Keratinocyte (primary cell): ENCODE data around the gene FRMD4B. TPM values are rescaled to one million over a fixed set of nuclear protein-coding genes. Genes with fewer than 3 reads are reported as not detected.

Source experiments
- DNase-seq: peaks from one replicate; pipeline ENCODE4 v3.0.0-alpha.2; 2011; ENCODE audit warnings: low read depth, missing footprints, low spot score
- FAIRE-seq: peaks from 2 replicates; lab custom pipeline; 2011; peaks lifted over from hg19 to GRCh38; lab: Jason Lieb, UNC
- H2AFZ ChIP-seq: 2 replicates; pipeline ENCODE4 v1.6.0; 2012; ENCODE audit warnings: low read length, control low read depth, inconsistent platforms; ENCODE audit not compliant: control insufficient read depth
- H3K27ac ChIP-seq: 2 replicates; pipeline ENCODE4 v1.5.1; 2011; ENCODE audit warnings: low read length; ENCODE audit not compliant: control insufficient read depth, insufficient read depth
- H3K27me3 ChIP-seq: 3 replicates; pipeline ENCODE4 v1.6.0; 2011; ENCODE audit warnings: low read length; ENCODE audit not compliant: control insufficient read depth, insufficient read depth; ENCODE audit errors: extremely low read depth
- H3K36me3 ChIP-seq, 2 experiments: 2 replicates in 1 of 2; 3 replicates in 1 of 2; pipeline ENCODE4 v1.5.1; 2011; ENCODE audit warnings: low read length in 2 of 2, mild to moderate bottlenecking in 1 of 2; ENCODE audit not compliant: control insufficient read depth in 2 of 2, insufficient read depth in 2 of 2; ENCODE audit errors: extremely low read depth in 1 of 2
- H3K4me1 ChIP-seq: 3 replicates; pipeline ENCODE4 v1.5.1; 2011; ENCODE audit warnings: low read length; ENCODE audit not compliant: control insufficient read depth, insufficient read depth; ENCODE audit errors: extremely low read depth
- H3K4me2 ChIP-seq: 3 replicates; pipeline ENCODE4 v1.6.0; 2011; ENCODE audit warnings: low read depth, low read length; ENCODE audit not compliant: control insufficient read depth, insufficient read depth; ENCODE audit errors: extremely low read depth
- H3K4me3 ChIP-seq, 3 experiments: fragments of 200-600 bp in 1 of 3; sonication (generic) in 1 of 3; 2 replicates in 2 of 3; 3 replicates in 1 of 3; pipeline ENCODE4 v1.5.1; 2011 to 2016; ENCODE audit warnings: low read length in 3 of 3, mild to moderate bottlenecking in 3 of 3, control low read depth in 2 of 3, inconsistent platforms in 1 of 3, low read depth in 1 of 3, mixed read lengths in 1 of 3, mixed run types in 1 of 3, moderate library complexity in 1 of 3; ENCODE audit not compliant: control insufficient read depth in 2 of 3, insufficient read depth in 2 of 3; ENCODE audit errors: extremely low read depth in 1 of 3
- H3K79me2 ChIP-seq: 2 replicates; pipeline ENCODE4 v1.6.0; 2012; ENCODE audit warnings: low read length; ENCODE audit not compliant: control insufficient read depth, insufficient read depth
- H3K9ac ChIP-seq: 3 replicates; pipeline ENCODE4 v1.6.0; 2011; ENCODE audit warnings: low read length; ENCODE audit not compliant: control insufficient read depth, insufficient read depth; ENCODE audit errors: extremely low read depth
- H3K9me1 ChIP-seq: 3 replicates; pipeline ENCODE4 v1.6.0; 2011; ENCODE audit warnings: low read length; ENCODE audit not compliant: control insufficient read depth, insufficient read depth; ENCODE audit errors: extremely low read depth
- H3K9me3 ChIP-seq: 2 replicates; pipeline ENCODE4 v1.5.1; 2012; ENCODE audit warnings: low read depth, low read length; ENCODE audit not compliant: control insufficient read depth
- H4K20me1 ChIP-seq: 3 replicates; pipeline ENCODE4 v1.6.0; 2011; ENCODE audit warnings: low read length; ENCODE audit not compliant: control insufficient read depth, insufficient read depth; ENCODE audit errors: extremely low read depth
- EZH2 ChIP-seq: IDR thresholded peaks from one replicate; pipeline ENCODE4 v1.6.1; 2012; ENCODE audit warnings: inconsistent platforms, mild to moderate bottlenecking, low read length, moderate library complexity
- dilution Hi-C: fragments of 300-500 bp; cut with MboI; formaldehyde crosslinking; loops from one replicate; pipeline ENCODE4 v1.7.0; 2020; ENCODE audit warnings: low sequenced_read_pairs; ENCODE audit not compliant: extremely low pct_ligation_motif_present
- polyA plus RNA-seq, 5 experiments: library from polyadenylated mRNA; depleted of rRNA in 3 of 5; stranded (reverse) in 3 of 5; stranded (forward) in 1 of 5; unstranded in 1 of 5; fragments of >200 nt; gene quantifications; 1 replicate in 1 of 5; 2 replicates in 3 of 5; 3 replicates in 1 of 5; pipeline versions ENCODE4 v1.2.1 to v1.2.3, GENCODE V29; 2011 to 2012; ENCODE audit warnings: missing spikeins in 2 of 5, low read depth in 1 of 5, low replicate concordance in 1 of 5
- TF ChIP-seq, protein P1 (sequence below), 3 experiments: IDR thresholded peaks in 1 of 3; conservative IDR thresholded peaks in 1 of 3; optimal IDR thresholded peaks in 1 of 3; 2 replicates in 2 of 3; 3 replicates in 1 of 3; pipeline versions ENCODE3 to v1.5.1; 2011; ENCODE audit warnings: low read length in 3 of 3, mild to moderate bottlenecking in 3 of 3, moderate library complexity in 2 of 3, control low read depth in 1 of 3, inconsistent platforms in 1 of 3; ENCODE audit not compliant: insufficient read depth in 2 of 3; ENCODE audit errors: extremely low read depth in 1 of 3

The FRMD4B gene
- polyA plus RNA-seq, 1 donor (not counting 4 experiments of a cell fraction or from before 2014, with no cell fraction given) = 48.3 TPM

GRCh38 chr3:69121513-69121912, 264.4 kb downstream of the FRMD4B start:
- Histone ChIP-seq H3K36me3 (no peaks in the 10 kb centered on the region), H3K4me2 (no peak overlapping the region), H3K4me1 (peaks cover 7% of the 10 kb centered on the region), H3K27me3 (no peaks in the 10 kb centered on the region), H3K9ac (no peak overlapping the region), H4K20me1 (no peaks in the 10 kb centered on the region), H2AFZ (no peak overlapping the region), H3K9me3 (no peaks in the 10 kb centered on the region), H3K79me2 (no peaks in the 10 kb centered on the region), H3K9me1 (no peaks in the 10 kb centered on the region), H3K4me3 (no peak overlapping the region), H3K27ac (no peak overlapping the region)
- TF ChIP-seq EZH2 = no peak
- TF ChIP-seq, protein P1, sequence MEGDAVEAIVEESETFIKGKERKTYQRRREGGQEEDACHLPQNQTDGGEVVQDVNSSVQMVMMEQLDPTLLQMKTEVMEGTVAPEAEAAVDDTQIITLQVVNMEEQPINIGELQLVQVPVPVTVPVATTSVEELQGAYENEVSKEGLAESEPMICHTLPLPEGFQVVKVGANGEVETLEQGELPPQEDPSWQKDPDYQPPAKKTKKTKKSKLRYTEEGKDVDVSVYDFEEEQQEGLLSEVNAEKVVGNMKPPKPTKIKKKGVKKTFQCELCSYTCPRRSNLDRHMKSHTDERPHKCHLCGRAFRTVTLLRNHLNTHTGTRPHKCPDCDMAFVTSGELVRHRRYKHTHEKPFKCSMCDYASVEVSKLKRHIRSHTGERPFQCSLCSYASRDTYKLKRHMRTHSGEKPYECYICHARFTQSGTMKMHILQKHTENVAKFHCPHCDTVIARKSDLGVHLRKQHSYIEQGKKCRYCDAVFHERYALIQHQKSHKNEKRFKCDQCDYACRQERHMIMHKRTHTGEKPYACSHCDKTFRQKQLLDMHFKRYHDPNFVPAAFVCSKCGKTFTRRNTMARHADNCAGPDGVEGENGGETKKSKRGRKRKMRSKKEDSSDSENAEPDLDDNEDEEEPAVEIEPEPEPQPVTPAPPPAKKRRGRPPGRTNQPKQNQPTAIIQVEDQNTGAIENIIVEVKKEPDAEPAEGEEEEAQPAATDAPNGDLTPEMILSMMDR (optimal IDR thresholded peaks at IDR 0.05 in 1 of 3, IDR thresholded peaks at IDR 0.05 in 1 of 3, conservative IDR thresholded peaks at IDR 0.05 in 1 of 3; ENCODE audit: extremely low read depth in 1 of 3, insufficient read depth in 2 of 3, low read length in 3 of 3) = no peak
- no peak for DNase-seq
- dilution Hi-C loops = no loop called here
- FAIRE-seq = no peak

DNA sequence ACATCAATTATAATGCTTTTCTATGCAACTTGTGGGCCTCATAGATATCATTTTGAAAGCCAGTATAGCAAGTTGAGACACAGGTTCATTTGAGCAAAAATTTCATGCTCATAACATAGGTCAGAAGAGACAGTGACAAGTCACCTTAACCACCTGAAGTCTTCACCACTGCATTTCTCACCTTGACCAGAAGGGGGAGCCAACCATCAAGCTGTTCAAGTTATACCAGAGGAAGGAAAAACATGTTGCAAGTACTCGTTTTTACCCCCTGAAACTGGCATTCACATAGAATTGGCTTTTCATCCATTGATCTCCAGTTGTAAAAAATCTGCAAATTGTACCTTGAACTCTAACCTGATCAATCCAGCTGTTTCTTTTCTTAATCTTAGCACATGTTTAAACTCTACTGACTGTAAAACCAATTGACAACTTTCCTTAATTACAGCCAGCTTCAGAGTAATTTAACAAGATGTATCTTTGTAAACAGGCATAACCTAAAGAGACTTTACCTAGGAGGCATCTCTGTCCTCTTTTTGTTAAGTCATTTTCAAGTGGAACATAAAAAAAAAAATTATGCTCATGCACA, 264.9 kb downstream of the FRMD4B start:
- no peaks in the 10 kb centered on the region for H3K9me1 ChIP-seq
- H3K9ac ChIP-seq = no peak overlapping the region
- no peaks in the 10 kb centered on the region for H3K9me3 ChIP-seq
- DNase-seq (peak; percentile 65), FAIRE-seq (peak; percentile 95)
- no peaks in the 10 kb centered on the region for H4K20me1 ChIP-seq
- peaks cover 13% of the 10 kb centered on the region for H3K4me1 ChIP-seq
- H3K36me3 ChIP-seq = no peaks in the 10 kb centered on the region
- no peak for TF ChIP-seq EZH2
- TF ChIP-seq, protein P1 (optimal IDR thresholded peaks at IDR 0.05 in 1 of 3, IDR thresholded peaks at IDR 0.05 in 1 of 3, conservative IDR thresholded peaks at IDR 0.05 in 1 of 3; ENCODE audit: extremely low read depth in 1 of 3, insufficient read depth in 2 of 3, low read length in 3 of 3) = peak; percentile 88 to 95 (median 92)
- dilution Hi-C loops = no loop called here
- H3K79me2 ChIP-seq = no peaks in the 10 kb centered on the region
- H3K4me3 ChIP-seq = no peak overlapping the region
- H3K27me3 ChIP-seq = no peaks in the 10 kb centered on the region
- peak overlapping the region; percentile 62 for H2AFZ ChIP-seq
- no peak overlapping the region for H3K27ac ChIP-seq
- H3K4me2 ChIP-seq = no peak overlapping the region
